ENCODE data around the gene SCO2.

DNA sequence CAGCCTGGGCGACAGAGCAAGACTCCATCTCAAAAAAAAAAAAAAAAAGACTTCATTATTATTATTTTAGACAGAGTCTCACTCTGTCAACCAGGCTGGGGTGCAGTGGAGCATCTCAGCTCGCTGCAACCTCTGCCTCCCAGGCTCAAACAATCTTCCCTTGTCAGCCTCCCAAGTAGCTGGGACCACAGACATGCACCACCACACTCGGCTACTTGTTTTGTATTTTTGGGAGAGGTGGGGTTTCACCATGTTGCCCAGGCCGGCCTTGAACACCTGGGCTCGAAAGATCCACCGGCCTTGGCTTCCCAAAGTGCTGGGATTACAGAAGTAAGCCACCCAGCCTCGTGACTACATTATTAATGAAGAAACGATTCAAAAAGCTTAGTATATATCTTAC lies 9.7 kb upstream of the SCO2 start:
- TF ChIP-seq, protein P1, sequence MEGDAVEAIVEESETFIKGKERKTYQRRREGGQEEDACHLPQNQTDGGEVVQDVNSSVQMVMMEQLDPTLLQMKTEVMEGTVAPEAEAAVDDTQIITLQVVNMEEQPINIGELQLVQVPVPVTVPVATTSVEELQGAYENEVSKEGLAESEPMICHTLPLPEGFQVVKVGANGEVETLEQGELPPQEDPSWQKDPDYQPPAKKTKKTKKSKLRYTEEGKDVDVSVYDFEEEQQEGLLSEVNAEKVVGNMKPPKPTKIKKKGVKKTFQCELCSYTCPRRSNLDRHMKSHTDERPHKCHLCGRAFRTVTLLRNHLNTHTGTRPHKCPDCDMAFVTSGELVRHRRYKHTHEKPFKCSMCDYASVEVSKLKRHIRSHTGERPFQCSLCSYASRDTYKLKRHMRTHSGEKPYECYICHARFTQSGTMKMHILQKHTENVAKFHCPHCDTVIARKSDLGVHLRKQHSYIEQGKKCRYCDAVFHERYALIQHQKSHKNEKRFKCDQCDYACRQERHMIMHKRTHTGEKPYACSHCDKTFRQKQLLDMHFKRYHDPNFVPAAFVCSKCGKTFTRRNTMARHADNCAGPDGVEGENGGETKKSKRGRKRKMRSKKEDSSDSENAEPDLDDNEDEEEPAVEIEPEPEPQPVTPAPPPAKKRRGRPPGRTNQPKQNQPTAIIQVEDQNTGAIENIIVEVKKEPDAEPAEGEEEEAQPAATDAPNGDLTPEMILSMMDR (optimal IDR thresholded peaks at IDR 0.05 in 1 of 3, IDR thresholded peaks at IDR 0.05 in 1 of 3, conservative IDR thresholded peaks at IDR 0.05 in 1 of 3; ENCODE audit: extremely low read depth in 1 of 3, insufficient read depth in 2 of 3, low read length in 3 of 3), result no peak
- TF ChIP-seq EZH2 (IDR thresholded peaks at IDR 0.05; ENCODE audit: low read length), result no peak
